Measurements from ENCODE around the gene AHCTF1. TPM values are rescaled to one million over a fixed set of nuclear protein-coding genes. Genes with fewer than 3 reads are reported as not detected.

The AHCTF1 gene
- total and polyA plus RNA-seq, 2 of the 8 experiments (the other 6 are each of a cell fraction or from before 2014, with no cell fraction given) = 7.9 to 44.5 TPM

DNA sequence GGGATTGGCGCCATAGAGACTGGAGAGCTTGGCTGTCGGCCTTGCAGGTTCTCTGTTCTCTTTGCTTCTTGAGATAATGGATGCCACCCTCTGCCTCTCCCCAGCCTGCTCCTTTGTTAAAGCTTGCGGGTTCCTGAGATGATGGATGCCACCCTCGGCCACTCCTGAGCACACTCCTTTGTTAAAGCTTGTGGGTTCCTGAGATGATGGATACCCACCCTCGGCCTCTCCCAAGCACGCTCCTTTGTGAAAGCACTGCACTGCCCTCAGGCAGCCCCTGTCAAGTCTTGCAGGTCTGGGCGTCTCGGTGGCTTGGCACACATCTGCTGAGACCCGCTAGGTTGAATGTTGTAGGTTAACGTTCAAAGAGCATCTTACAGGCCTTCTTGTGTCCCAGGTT is 131.0 kb downstream of the AHCTF1 start:
- H2AFZ ChIP-seq (ENCODE audit: low read length) = no peak overlapping the region
- no peaks in the 10 kb centered on the region for H3K9me3 ChIP-seq (ENCODE audit: insufficient read depth in 2 of 2, low read depth in 1 of 2, low read length in 1 of 2)
- no peak overlapping the region for H2BK15ac ChIP-seq (ENCODE audit: low read length)
- no peak overlapping the region for H2BK12ac ChIP-seq (ENCODE audit: low read depth, low read length)
- H4K91ac ChIP-seq (replicated peaks; ENCODE audit: insufficient read length, low read length) = no peak overlapping the region
- H3K23me2 ChIP-seq (ENCODE audit: low read depth, low read length) = no peaks in the 10 kb centered on the region
- no peak overlapping the region for H3K9ac ChIP-seq (replicated peaks in 1 of 4; ENCODE audit: extremely low read depth in 1 of 4, low read depth in 3 of 4, low read length in 3 of 4)
- no peak overlapping the region for H3K4me3 ChIP-seq (ENCODE audit: extremely low read depth in 1 of 4, insufficient read depth in 2 of 4, low read depth in 3 of 4, low read length in 4 of 4)
- 88% methylated on average over 10 of the region's 10 CpGs; no CpG with 5 or more reads in 1 of the 2 experiments for WGBS, 2 experiments (ENCODE audit: extremely low coverage in 1 of 2, insufficient coverage in 1 of 2, insufficient read length in 1 of 2, insufficient replicate concordance in 2 of 2, low coverage in 1 of 2, low lambda C conversion rate in 2 of 2, missing lambda C conversion rate in 1 of 2)
- FAIRE-seq = no peak
- no peak overlapping the region for H2AK5ac ChIP-seq (ENCODE audit: low read depth, low read length)
- no peaks in the 10 kb centered on the region for H4K20me1 ChIP-seq (replicated peaks in 1 of 2; ENCODE audit: control insufficient read depth in 1 of 2, insufficient read depth in 2 of 2, low read length in 2 of 2)
- ChIA-PET CTCF (ENCODE audit: partially characterized antibody) (interaction anchor here (0.7 to 0.8 kb wide), 3 partner anchors 14 to 503 kb away, joined by 3 read pairs; no protein-coding TSS in a partner anchor), POLR2A (ENCODE audit: partially characterized antibody) (interaction anchor here (1.1 kb wide), 1 partner anchor 10 kb away, joined by 3 read pairs; no protein-coding TSS in a partner anchor)
- no peaks in the 10 kb centered on the region for H3K27me3 ChIP-seq (replicated peaks in 1 of 4; ENCODE audit: control insufficient read depth in 3 of 4, extremely low read depth in 1 of 4, insufficient read depth in 3 of 4, low read length in 3 of 4)
- no peak for DNase-seq (ENCODE audit: low read depth in 1 of 2, low spot score in 2 of 2)
- no peak overlapping the region for H2BK5ac ChIP-seq (ENCODE audit: low read depth, low read length)
- H3K4me1 ChIP-seq (replicated peaks in 1 of 4; ENCODE audit: control insufficient read depth in 3 of 4, insufficient read depth in 4 of 4, low read length in 3 of 4) = peaks cover 0 to 4% (median 3%) of the 10 kb centered on the region in 4 experiments; a peak in 6 of 7 replicates
- no peak overlapping the region for H3K27ac ChIP-seq (ENCODE audit: low read depth, low read length)
- no peak overlapping the region for H2BK120ac ChIP-seq (replicated peaks; ENCODE audit: low read depth, low read length)
- H3K23ac ChIP-seq (ENCODE audit: insufficient read length) = no peak overlapping the region
- no peak overlapping the region for H3K14ac ChIP-seq (ENCODE audit: insufficient read length)
- H3K56ac ChIP-seq (replicated peaks; ENCODE audit: insufficient read length, low read depth, low read length) = no peak overlapping the region
- no peak overlapping the region for H3K4ac ChIP-seq (replicated peaks; ENCODE audit: insufficient read length, low read depth, low read length)
- no peak overlapping the region for H2BK20ac ChIP-seq (ENCODE audit: low read length)
- H3K79me1 ChIP-seq (ENCODE audit: low read depth, low read length) = no peaks in the 10 kb centered on the region
- H4K5ac ChIP-seq (ENCODE audit: insufficient read length, low read depth, low read length) = no peak overlapping the region
- no peak overlapping the region for H4K8ac ChIP-seq (ENCODE audit: extremely low read depth, insufficient read depth, low read length)
- no peak overlapping the region for H3K18ac ChIP-seq (ENCODE audit: extremely low read depth, low read length)
- H3K79me2 ChIP-seq (ENCODE audit: control insufficient read depth in 1 of 2, insufficient read depth in 2 of 2, low read length in 2 of 2) = no peaks in the 10 kb centered on the region
- no peak overlapping the region for H3K4me2 ChIP-seq (ENCODE audit: insufficient read depth in 1 of 2, low read depth in 2 of 2, low read length in 2 of 2)
- no peaks in the 10 kb centered on the region for H3K36me3 ChIP-seq (ENCODE audit: control insufficient read depth in 2 of 4, insufficient read depth in 4 of 4, low read length in 3 of 4)
- TF ChIP-seq SP1 (IDR thresholded peaks at IDR 0.05; ENCODE audit: low read depth, low read length) = no peak
